GM18861 (cell line): ENCODE results near the gene DMTF1.
"Not testable (repeated sequence)": the region's sequence is repeated elsewhere in the genome, so short reads cannot be mapped to it uniquely, and the experiment has no call there.

Experiments used
- ATAC-seq: cut with Tn5 transposase; IDR thresholded peaks from one replicate; pipeline ENCODE4 v1.9.1; 2021; ENCODE audit not compliant: unreplicated experiment

The DMTF1 gene

GRCh38 chr7:87193912-87194311, 41.7 kb downstream of the DMTF1 start:
- no peak for ATAC-seq

- no peak for ATAC-seq
These were observed 47.0 kb downstream of the DMTF1 start for GRCh38 chr7:87199241-87199640.

DNA sequence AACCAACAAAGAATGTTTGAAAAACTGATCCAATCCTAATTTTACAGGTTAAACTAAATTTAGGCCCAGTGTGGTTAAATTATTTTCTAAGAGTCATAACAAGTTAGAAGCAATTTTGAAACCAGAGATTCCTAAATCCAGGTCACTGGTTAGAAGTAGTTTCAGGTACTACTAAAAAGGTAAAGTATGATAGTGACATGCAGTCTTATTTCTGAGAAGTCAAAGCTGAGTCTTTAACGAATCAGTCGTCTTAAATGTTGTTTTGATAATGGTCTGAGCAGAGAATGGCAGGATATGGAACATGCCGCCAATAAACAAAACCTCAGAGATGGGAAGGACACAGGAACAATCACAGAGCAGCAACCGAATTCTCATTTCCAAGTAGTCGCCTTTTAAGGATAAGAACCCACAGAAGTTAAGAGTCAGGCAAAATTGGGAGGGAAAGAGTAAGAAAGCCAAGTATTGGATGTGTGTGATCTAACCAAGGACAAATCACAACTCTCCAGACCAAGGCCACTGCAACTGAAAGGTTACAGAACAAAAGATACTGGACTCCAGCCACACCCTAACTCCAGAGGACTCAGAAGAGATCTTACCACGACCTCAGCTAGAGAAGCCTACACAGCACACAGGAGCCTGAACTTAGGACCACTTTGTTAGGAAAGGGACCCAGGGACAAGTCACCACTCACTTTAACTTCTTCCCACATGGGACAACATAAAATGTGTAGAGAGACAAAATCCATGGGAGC, 47.6 kb downstream of the DMTF1 start:
- no peak for ATAC-seq

DNA sequence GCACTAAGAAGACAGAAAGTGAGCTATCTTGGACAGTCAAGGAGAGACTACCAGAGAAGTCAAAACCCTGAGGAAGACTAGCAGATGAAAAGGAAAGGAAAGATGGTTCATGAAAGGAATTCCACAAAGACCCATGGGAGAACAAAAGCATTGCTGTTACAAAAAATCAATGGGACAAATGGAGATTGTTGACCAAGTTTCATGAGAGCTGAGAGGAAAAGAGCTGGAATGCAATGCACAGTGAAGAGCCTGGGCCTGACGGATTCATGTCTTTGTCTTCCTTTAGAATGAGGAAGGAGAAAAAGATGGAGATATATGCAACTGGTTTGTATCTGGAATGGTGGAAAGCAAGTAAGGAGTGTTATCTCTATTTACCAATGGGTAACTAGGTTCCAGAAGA, 50.0 kb downstream of the DMTF1 start:
- no peak for ATAC-seq

DNA sequence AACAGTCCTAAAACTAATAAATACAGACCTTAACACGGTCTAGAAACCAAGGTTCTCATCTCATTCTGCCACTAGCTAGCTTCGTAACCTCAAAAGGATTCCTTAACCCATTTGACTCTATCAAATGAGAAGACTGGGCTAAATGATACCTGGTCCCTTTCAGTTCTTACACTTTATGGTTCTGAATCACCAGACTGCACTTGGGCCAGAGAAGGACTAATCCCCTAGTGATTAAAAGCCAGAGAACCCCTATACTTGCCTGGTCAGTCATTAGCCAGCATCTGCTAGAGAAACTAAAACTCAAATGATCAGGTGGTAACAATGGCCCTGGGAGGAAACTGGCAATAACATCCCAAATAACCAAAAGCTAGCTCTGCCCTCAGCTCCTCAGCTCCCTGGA, 50.5 kb downstream of the DMTF1 start:
- ATAC-seq = peak; percentile 53

DNA sequence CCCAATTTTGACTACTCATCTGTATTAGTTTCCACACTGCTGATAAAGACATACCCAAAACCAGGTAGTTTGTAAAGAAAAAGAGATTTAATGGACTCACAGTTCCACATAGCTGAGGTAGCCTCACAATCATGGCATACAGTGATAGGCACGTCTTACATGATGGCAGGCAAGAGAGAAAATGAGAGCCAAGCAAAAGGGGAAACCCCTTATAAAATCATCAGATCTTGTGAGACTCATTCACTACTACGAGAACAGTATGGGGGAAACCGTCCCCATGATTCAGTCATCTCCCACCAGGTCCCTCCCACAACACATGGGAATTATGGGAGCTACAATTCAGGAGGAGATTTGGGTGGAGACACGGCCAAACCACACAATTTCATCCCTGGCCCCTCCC, 51.7 kb downstream of the DMTF1 start:
- ATAC-seq = not testable (repeated sequence)

DNA sequence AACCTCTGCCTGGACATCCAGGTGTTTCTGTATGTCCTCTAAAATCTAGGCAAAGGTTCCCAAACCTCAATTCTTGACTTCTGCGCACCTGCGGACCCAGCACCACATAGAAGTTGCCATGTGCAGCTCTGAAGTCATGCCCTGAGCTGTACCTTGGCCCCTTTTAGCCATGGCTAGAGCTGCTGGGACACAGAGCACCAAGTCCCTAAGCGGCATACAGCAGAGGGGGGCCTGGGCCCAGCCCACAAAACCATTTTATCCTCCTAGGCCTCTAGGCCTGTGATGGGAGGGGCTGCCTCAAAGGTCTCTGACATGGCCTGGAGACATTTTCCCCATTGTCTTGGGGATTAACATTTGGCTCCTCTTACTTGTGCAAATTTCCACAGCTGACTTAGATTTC, 52.7 kb downstream of the DMTF1 start:
- no peak for ATAC-seq

- not testable (repeated sequence) for ATAC-seq
These were observed 53.4 kb downstream of the DMTF1 start for GRCh38 chr7:87205701-87206100.

DNA sequence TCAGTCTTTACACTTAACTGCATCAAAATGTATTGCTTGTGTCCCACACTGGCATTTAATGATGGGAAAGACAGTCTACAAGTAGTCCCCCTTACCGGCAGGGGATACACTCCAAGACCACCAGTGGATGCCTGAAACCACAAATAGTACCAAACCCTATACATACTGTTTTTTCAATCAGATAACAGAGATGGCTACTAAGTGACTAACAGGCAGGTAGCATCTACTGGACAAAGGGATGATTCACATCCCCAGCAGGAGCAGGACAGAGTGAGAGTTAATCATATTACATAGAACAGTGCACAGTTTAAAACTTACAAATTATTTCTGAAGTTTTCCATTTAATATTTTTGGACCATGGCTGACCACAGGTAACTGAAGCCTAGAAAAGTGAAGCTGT, 54.1 kb downstream of the DMTF1 start:
- ATAC-seq = no peak

GRCh38 chr7:87209295-87209924, 57.2 kb downstream of the DMTF1 start:
- no peak for ATAC-seq

GRCh38 chr7:87210506-87210905, 58.3 kb downstream of the DMTF1 start:
- ATAC-seq = no peak

DNA sequence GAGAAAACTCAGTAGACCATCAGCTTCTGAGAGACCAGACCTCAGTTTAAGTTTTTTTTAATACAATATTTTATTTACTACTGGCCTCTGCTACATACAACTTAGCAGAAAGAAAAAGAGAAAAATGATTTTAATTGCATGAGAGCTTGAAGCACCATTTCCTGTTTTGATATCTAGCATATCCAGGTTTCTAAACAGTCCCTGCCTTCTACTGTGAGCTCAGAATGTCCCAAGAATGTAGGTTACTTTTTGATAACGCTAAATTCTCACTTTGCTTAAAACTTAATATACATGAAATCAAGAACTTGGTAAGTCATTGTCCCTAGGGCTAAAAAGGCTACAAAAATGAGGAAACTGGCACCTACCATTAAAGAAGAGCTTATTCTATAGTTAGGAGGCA, 60.2 kb downstream of the DMTF1 start:
- ATAC-seq = no peak

GRCh38 chr7:87213252-87213651, 61.0 kb downstream of the DMTF1 start:
- ATAC-seq = no peak

GRCh38 chr7:87213811-87214210, 61.6 kb downstream of the DMTF1 start:
- ATAC-seq = no peak

DNA sequence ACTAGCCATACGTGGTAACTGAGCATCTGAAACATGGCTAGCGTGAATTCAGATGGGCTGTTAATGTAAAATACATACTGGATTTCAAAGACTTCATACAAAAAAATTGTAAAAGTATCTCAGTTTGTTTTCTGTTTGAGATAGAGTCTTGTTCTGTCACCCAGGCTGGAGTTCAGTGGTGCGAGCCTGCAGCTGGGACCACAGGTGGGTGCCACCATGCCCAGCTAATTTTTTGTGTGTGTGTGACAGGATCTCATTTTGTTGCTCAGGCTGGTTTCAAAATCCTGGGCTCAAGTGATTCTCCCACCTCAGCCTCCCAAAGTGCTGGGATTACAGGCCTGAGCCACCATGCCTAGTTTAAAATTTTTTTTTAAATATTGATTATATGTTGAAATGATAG, 62.8 kb downstream of the DMTF1 start:
- ATAC-seq = no peak

- ATAC-seq = peak; percentile 61
These were observed 64.7 kb downstream of the DMTF1 start for GRCh38 chr7:87216701-87217508.

DNA sequence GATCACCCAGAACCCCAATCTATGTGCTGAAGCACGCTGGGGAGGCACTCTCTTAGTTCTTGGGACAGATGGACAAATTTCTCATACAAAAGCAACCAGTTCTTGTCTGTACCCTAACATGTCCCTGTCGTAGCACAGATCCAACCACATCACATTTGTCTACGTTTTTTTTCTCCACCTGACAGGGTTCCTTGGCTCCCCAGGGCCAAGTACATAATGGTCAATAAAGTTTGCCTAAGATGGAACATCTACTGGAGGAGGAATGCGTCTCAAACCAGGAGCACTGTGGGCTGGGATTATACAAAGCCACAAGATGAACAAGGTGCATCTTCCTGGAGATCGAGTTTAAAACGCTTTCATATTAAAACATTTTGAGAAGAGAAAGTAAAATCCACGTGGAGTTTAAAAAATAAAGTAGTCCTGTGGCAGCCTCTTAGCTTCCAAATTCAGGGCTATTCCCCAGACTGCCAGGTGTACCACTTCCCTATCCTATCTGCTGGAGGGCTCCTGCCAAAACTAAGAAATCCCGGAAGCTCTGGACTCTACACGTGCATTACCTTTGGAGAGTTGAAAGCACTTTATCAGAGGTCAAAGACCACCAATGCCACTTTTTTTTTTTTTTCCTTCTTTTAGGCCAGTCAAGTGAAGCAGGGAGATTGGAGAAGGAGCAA, 65.9 kb downstream of the DMTF1 start:
- ATAC-seq = no peak

- ATAC-seq = no peak
These were observed 66.7 kb downstream of the DMTF1 start for GRCh38 chr7:87218796-87219544.

GRCh38 chr7:87219545-87220025, 67.3 kb downstream of the DMTF1 start, which contains the start of gene TMEM243:
TMEM243 (minus strand) TSS chr7:87219732; CDS start chr7:87219503, 229 bp downstream.
- peak; percentile 39 for ATAC-seq

DNA sequence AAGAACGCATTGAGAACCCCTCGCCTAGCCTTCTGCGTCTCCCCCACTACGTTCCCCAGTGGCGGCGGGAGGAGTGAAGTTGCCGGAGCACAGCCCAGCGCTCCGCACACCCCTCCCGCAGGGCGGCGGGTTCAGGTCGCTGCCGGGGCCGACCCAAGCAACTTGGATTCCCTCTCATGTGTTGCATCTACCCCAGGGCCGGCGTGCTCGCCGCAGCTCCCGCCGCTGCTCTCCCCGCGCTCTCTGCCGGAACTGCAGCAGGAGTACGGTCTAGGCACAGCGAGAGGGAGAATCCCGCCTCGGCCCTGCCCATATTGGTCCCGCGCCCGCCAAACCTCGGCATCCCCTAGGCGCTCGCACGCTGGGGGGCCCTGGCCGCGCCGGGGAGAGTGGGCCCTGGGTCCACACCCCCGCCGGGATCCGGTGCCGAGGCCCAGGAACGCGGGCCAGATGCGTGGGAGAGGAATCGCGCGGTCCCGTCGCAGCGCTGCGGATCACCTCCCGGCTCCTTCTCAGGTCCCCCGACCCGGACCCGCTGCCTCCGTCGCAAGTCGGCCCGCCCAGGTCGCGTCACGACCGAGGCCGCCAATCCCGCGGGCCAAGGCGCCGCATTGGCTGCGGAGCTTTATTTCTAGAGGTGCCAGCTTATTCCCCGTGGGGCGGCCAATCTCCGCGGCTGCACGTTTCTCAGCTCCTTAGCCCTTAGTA, 67.9 kb downstream of the DMTF1 start:
- peak; percentile 24 for ATAC-seq
